ENCODE data around the gene TMPO.
"Not testable (repeated sequence)": the region's sequence is repeated elsewhere in the genome, so short reads cannot be mapped to it uniquely, and the experiment has no call there.

Gene TMPO

DNA sequence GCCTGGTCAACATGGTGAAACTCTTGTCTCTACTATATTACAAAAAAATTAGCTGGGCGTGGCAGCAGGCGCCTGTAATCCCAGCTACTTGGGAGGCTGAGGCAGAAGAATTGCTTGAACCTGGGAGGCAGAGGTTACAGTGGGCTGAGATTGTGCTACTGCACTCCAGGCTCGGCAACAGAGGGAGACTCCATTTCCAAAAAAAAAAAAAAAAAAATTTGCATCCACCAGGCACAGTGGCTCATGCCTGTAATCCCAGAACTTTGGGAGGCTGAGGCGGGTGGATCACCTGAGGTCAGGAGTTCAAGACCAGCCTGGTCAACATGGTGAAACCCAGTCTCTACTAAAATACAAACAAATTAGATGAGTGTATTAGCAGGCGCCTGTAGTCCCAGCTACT is 3.6 kb upstream of the TMPO start:
- DNase-seq, result not testable (repeated sequence)

DNA sequence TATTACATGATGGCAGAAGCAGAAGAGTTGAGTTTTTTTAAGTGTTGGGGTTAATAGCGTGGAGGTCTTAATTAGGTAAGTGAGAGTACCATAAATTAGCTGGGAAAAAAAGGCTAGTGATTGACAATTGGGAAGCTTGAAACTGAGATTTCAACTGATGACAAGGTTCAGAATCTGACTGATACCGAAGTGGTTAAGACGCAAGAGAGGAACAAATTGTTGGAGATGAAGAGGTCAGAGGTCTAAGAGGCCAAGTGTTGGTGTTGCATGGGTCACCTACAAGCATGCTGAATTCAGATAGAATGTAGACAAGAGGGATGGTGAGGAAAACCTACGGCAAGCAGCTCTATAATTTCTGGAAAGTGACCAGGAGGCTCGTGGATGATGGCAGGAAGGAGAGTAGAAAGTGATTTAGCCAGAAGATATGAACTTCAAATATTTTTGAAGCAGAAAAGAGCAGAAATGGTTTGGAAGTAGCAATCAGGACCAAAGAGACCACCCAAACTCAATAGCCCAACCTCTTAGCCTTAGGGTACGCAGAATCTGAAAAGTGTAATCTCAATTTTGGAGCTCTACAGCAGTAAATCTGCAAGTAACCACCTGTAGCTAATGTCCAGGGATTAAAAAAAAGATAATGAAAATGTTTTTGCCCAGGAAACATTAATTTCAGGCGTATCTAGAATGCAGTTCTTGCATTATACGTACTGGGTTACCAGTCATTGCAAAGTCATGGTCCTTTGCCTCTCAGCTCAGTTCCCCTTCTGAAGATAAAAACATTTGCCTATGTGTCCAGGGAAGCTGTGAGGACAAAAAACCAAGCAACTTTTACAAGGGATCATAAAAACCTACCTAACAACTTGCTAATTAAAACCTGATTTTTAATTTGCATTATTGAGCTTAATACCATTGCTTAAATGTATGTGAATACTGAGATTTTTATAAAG is 1.7 kb upstream of the TMPO start:
- no peak for DNase-seq

DNA sequence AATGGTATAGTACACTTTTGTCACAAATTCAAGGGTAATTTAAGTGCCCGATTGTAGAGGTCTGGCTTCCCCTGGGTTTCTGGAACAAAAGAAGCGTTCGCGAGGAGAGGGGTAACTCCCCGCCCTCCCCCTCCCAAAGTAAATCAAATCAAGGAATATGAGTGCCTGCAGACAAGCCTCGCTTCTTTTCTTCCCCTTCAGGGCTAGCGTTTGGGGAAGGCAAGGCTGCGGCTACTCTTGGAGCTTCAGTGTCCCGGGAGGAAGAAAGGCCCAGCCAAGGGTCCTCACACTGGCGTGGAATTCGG is 456 bp upstream of the TMPO start:
- DNase-seq, result no peak

DNA sequence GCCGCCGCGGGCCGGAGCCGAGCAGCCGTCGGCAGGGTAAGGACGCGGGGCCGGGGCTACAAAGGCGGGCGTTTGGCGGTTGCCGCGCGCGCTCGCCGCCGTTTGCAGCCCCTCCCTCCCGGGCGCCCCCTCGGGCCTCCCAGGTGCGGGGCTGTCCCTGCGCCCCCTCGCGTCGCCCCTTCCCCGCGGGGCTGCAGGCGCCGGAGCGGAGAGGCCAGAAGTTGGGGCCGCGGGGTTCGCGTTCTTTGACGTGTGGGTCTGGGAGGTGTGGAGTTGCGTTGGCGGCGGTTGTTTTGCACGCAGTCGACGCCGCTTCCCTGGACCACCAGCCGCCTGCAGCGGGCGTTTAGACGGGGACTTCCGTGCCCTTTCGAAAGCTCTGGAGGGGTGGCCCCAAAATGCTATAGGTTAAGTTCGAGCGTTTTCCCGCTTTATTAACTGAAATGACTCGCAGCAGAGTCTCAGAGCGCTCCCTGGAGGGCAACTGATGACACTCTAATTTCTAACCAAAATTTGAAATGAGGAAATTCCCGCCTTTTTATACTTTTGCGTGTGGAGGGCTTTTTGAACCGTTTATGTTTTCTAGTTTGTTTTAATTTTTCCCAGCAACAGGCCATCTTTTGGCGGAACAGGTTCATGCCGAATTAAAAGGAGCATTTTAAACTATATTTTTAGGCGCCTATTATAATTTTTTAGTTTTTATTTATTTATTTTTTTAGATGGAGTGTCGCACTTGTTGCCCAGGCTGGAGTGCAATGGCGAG is 902 bp downstream of the TMPO start:
- peak; percentile 92 for DNase-seq

DNA sequence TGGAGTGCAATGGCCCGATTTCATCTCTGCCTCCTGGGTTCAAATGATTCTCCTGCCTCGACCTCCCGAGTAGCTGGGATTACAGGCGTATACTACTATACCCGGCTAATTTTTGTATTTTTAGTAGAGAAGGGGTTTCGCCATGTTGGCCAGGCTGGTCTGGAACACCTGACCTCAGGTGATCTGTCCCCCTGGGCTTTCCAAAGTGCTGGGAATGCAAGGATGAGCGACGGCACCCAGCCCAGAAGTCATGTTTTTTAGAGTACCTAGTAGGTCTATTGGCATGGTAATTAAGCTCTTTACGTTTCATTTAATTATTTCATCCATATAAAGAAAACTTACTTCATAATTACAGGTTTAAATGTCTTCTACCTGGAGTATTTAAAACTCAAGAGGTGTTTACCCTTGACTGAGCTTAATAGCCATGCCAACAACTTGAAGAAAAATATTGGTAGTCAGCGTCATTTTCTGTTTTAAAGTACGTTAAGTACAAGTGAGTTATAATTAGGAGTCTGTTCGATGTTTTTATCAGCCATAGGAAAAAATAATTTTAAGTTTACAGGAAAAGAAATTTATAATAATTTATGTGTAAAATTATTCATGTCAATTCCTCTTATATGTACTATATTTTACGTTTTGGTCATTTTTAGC is 4.0 kb downstream of the TMPO start:
- DNase-seq, result no peak

DNA sequence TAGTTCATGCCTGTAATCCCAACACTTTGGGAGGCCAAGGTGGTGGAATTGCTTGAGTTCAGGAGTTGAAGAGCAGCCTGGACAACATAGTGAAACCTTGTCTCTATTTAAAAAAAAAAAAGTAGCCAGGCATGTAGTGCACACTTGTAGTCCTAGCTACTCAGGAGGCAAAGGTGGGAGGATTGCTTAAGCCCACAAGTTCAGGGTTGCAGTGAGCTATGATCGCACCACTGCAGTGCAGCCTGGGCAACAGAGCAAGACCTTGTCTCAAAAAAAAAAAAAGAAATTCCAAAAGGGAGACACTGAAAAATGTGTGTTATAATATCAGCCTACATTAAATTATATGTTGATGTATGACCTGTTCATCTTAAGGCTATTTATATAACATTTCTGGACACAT is 14.7 kb downstream of the TMPO start:
- DNase-seq, result no peak

DNA sequence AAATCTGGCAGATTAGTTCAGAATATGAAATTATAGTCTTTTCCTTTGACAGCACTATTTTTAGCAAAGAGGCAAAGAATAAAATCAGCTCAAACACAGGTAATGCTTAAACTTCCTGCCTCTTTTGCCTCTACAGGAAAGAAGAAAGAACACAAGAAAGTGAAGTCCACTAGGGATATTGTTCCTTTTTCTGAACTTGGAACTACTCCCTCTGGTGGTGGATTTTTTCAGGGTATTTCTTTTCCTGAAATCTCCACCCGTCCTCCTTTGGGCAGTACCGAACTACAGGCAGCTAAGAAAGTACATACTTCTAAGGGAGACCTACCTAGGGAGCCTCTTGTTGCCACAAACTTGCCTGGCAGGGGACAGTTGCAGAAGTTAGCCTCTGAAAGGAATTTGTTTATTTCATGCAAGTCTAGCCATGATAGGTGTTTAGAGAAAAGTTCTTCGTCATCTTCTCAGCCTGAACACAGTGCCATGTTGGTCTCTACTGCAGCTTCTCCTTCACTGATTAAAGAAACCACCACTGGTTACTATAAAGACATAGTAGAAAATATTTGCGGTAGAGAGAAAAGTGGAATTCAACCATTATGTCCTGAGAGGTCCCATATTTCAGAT is 17.4 kb downstream of the TMPO start:
- peak; percentile 61 for DNase-seq

DNA sequence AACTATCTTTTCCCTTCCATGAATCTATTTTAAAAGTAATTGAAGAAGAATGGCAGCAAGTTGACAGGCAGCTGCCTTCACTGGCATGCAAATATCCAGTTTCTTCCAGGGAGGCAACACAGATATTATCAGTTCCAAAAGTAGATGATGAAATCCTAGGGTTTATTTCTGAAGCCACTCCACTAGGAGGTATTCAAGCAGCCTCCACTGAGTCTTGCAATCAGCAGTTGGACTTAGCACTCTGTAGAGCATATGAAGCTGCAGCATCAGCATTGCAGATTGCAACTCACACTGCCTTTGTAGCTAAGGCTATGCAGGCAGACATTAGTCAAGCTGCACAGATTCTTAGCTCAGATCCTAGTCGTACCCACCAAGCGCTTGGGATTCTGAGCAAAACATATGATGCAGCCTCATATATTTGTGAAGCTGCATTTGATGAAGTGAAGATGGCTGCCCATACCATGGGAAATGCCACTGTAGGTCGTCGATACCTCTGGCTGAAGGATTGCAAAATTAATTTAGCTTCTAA is 18.4 kb downstream of the TMPO start:
- no peak for DNase-seq

DNA sequence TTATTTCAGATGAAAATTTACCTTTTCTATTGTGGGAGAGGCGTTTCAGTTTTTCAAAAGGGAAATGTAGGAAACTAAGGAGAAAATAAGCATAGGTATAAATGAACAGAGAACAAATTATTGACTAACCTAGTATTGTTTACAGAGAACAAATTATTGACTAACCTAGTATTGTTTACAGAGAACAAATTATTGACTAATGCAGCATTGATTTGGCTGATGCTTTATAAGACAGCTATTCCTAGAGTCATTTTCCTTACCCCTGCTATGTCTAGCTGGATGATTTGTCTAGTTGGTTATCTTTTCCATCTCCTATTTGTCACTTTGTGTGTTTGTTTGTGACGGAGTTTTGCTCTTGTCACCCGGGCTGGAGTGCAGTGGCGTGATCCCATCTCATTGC is 22.6 kb downstream of the TMPO start:
- no peak for DNase-seq

DNA sequence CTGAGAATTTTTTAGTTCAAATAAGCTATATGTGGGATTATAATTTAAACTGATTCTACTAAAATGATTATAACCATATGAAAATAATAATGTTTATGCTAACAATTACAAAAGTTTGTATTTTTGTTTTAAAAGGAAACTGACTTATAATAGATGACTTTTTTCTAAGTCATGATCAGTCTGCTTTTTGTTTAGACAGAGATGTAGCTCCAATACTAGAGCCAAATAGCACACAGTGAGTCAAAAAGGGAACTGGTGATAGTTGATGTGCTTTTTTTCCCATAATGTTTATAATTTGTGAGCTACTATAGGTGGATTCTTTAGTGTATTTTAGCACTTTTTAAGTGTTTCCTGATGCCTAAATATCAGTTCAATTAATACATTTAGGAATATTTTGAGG is 28.3 kb downstream of the TMPO start:
- no peak for DNase-seq

DNA sequence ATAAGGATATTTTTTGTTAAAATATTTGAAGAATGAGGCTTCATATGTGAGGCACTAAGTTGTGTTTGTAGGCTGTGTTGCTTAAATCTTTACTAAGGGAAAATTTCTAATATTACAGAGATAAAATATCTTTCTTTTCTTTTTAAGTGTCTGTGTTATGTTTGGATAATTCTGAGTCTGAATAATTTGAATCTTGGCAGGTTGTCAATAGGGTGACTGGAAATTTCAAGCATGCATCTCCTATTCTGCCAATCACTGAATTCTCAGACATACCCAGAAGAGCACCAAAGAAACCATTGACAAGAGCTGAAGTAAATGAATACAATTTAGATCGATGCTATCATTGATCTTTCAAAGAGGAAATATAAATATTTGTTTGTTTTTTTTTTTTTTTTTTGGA is 29.4 kb downstream of the TMPO start:
- peak; percentile 8 for DNase-seq

DNA sequence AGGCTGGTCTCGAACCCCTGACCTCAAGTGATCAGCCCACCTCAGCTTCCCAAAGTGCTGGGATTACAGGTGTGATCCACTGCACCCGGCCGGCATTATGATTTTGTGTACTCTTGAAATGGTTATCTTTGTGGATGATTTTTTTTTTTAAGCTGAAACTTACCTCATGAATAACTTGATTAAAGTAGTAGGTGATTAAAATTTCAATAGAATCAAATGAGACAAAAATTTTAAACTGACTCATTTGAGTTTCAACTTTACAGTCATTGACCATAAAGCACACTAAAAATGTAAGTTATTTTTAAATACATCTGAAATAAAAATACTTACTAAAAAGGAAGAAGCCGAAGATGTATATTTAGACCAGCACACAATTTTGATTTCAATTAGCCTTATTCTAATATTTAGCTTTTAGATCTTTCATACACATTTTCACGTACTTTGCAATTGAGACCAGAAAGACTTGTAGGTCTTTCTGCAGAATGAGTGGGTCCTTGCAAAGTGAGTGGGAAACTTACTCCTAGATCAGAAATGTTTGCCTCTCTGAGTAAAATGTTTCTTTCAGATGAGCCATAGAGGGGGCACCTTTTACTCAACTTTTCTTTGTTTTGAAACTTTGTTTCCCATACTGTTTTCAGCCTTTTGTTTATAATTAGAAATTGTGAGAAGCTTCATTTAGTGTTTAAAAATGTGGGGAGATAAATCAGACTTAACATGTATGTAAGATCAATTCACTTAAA is 34.2 kb downstream of the TMPO start:
- no peak for DNase-seq

DNA sequence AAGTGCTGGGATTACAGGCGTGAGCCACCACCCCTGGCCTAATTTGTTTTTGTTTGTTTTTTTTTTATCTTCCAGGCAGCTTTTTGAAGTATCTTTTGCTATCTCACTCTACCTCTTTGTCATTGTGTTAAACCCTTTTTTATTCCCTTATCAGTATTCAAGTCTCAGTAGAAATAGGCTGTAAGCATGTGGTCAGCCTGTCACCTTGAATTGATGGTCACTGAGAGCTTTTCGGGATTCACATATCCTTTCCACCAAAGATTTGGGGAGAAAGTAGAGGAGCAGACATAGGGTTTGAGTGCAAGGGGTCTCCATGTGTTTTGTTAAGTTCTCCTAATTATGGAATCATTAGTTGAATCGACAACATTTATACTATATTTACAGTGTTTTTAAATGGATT is 36.4 kb downstream of the TMPO start:
- no peak for DNase-seq

DNA sequence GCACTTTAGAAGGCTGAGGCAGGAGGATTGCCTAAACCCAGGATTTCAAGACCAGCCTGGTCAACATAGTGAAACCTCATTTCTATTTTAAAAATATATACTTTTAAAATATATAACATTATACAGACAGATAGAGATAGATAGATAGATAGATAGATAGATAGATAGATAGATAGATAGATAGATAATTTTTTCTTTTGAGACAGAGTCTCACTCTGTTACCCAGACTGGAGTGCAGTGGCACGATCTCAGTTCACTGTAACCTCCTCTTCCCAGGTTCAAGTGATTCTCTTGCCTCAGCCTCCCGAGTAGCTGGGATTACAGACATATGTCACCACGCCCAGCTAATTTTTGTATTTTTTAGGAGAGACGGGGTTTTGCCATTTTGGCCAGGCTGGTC is 42.7 kb downstream of the TMPO start:
- not testable (repeated sequence) for DNase-seq

DNA sequence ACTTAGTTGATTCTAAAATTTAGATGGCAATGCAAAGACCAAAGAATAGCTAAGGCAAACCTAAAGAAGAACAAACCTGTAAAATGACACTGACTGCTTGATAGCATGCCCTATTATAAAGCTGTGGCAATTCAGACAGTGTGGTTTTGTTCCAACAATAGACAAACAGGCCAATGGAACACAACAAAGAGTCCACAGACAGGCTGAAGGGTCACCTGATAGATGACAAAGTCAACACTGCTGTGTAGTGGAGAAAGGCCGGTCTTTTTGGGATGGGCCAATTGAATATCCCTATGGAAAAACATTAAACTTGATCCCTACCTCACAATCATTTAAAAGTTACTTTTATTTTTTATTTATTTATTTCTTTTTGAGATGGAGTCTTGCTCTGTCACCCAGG is 44.3 kb downstream of the TMPO start:
- DNase-seq, result no peak

DNA sequence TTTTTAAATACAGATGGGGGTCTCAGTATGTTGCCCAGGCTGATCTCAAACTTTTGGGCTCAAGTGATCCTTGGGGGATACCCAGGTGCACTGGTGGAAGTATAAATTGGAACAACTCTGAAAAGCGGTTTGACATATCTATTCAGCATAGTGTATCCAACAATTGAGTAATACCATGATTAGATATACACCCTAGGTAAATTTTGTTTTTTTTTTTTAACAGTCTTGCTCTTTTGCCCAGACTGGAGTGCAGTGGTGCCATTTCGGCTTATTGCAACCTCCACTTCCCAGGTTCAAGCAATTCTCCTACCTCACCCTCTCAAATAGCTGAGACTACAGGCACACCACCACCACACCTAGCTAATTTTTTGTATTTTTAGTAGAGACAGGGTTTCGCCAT is 46.5 kb downstream of the TMPO start:
- no peak for DNase-seq

DNA sequence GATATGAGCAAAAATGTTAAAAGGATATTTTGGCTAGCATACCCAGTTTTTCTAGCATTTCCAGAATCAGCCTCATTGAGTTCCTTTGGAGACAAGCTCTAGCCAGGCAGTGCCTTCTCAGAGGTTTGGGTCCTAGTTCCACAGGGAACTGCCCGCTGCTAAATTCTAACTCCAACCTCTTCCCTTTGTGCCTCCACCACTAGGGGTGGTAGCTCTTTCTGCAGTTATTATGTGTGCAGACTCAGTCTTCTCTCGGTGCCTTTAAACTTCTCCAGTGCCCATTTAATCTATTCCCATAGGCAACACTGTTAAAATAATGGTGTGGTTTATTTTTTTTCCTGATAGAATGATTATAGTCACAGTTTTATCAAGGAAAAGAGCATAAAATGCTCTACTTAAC is 56.6 kb downstream of the TMPO start:
- no peak for DNase-seq

DNA sequence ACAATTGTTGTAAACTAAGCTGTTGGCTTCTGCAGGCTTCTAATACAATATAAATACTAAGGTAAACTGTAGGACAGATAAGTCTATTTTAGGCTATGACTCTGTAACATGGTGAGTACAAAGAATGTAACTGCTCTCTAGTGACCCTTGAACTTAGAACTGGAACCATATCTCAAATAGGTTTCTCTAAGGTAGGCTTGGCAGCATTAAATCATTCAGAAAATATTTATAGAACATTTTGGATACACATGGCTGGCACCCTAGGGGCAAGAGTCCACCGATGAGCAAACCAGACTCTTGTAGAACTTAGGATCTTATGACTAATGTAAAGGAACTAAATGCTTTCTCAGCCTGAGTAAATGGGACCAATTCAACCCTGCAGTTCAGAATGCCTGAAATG is 58.7 kb downstream of the TMPO start:
- peak; percentile 21 for DNase-seq

DNA sequence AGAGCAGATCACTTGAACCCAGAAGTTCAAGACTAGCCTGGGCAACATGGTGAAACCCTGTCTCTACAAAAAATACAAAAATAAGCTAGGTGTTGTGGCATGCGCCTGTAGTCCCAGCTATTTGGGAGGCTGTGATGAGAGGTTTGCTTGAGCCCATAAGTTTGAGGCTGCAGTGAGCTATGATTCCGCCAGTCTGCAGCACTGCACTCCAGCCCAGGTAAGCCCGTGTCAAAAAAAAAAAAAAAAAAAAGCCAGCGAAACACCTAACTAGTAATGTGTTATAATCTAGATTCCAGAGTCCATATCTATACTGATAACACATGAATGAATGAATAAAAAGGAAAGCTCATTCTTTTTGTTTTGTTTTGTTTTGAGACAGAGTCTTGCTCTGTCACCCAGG is 59.6 kb downstream of the TMPO start:
- no peak for DNase-seq

DNA sequence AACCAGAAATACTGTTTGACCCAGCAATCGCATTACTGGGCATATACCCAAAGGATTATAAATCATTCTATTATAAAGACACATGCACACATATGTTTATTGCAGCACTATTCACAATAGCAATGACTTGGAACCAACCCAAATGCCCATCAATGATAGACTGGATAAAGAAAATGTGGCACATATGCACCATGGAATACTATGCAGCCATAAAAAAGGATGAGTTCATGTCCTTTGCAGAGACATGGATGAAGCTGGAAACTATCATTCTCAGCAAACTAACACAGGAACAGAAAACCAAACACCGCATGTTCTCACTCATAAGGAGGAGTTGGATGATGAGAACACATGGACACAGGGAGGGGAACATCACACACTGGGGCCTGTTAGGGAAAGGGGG is 61.4 kb downstream of the TMPO start:
- DNase-seq, result not testable (repeated sequence)

DNA sequence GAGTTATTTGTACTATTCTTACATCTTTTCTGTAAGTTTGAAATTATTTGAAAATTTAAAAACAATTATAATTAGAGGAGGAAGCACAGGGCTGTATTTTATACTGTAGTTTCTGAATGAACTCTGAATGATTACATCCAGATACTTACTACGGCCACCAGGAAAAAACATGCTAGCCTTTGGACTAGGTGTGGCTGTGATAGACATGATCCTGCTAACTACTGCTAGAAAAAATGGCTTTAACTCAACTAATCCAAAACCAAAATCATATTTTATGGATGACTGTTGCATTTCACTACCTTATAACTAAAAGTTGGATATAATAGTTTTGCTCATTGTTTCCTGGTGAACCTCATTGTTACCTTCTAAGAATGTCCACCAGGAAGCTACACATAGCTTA is 63.0 kb downstream of the TMPO start:
- no peak for DNase-seq

DNA sequence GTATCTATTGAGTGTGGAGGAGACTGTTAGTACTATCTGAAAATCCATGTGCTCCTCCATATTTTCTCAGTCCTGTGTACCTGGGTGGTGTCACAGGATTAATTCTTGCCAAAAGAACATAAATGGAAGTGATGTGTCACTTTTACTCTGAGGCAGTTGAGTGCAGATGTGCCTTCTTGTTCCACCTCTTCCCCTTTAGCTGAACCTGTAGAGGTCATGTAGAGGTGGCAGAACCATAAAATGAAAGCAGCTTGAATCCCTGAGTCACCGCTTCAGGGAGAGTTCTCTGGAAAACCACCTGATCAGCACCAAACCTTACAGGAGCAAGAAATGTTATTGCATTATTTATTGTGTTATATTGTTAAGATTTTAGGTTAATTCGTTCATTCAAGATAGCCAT is 63.4 kb downstream of the TMPO start:
- no peak for DNase-seq

DNA sequence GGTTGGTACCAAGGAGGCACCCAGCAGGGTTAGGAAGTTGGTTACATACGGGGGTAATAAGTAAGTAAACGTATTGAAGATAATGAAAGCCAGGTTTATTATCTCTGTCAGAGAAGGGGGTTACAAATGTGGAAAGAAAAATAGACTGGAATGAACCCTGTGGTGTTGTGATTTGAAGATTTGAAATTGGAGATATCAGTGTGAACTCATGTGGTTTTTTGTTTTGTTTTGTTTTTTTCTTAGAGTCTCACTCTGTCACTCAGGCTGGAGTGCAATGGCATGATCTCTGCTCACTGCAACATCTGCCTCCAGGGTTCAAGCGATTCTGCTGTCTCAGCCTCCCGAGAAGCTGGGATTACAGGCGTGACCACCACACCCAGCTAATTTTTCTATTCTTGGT is 64.0 kb downstream of the TMPO start:
- no peak for DNase-seq

All from EL (cell line).